Hematopoietic multipotent progenitor cell (in vitro differentiated cells): ENCODE measurements around the gene USH1G. TPM values are rescaled to one million over a fixed set of nuclear protein-coding genes. Genes with fewer than 3 reads are reported as not detected.
"Not testable (repeated sequence)": the region's sequence is repeated elsewhere in the genome, so short reads cannot be mapped to it uniquely, and the experiment has no call there.

Experiments
- DNase-seq, 3 donors: peaks; one replicate each; pipeline ENCODE4 v3.0.0-alpha.2; 2011 to 2015; ENCODE audit warnings: low read depth in 2 of 3, low spot score in 2 of 3
- total RNA-seq: library from RNA; depleted of rRNA; stranded (reverse); fragments of >200 nt; gene quantifications from one replicate; pipeline ENCODE4 v1.2.3, GENCODE V29; 2012

The USH1G gene
- total RNA-seq, 1 donor, result under 0.01 TPM

- no peak for DNase-seq
These were observed 45.2 kb downstream of the USH1G start for GRCh38 chr17:74877592-74878548.

GRCh38 chr17:74875977-74876593, 47.0 kb downstream of the USH1G start:
- no peak for DNase-seq

GRCh38 chr17:74875155-74875976, 47.7 kb downstream of the USH1G start:
- DNase-seq, result no peak

GRCh38 chr17:74874615-74875037, 48.4 kb downstream of the USH1G start:
- DNase-seq, result no peak

GRCh38 chr17:74873874-74874614, 49.0 kb downstream of the USH1G start:
- DNase-seq, result no peak

GRCh38 chr17:74873037-74873873, 49.8 kb downstream of the USH1G start:
- peak; percentile 98 to 100 (median 100) for DNase-seq

GRCh38 chr17:74872313-74873036, 50.6 kb downstream of the USH1G start, which contains the start of gene FDXR:
Gene FDXR, minus strand, starts transcription at chr17:74872994. Its CDS starts 50 bp downstream, at chr17:74872944.
- no peak for DNase-seq

- DNase-seq, result no peak
These were observed 51.5 kb downstream of the USH1G start for GRCh38 chr17:74871356-74872076.

GRCh38 chr17:74870512-74870911, 52.5 kb downstream of the USH1G start:
- no peak for DNase-seq

- not testable (repeated sequence) for DNase-seq
These were observed 53.0 kb downstream of the USH1G start for GRCh38 chr17:74870028-74870427.

GRCh38 chr17:74868908-74869255, 54.2 kb downstream of the USH1G start:
- DNase-seq, result no peak

GRCh38 chr17:74868251-74868907, 54.7 kb downstream of the USH1G start:
- no peak for DNase-seq

- DNase-seq, result no peak
These were observed 56.7 kb downstream of the USH1G start for GRCh38 chr17:74866198-74866835.
